HepG2 (cell line): ENCODE results near the gene TENT5A. TPM values are rescaled to one million over a fixed set of nuclear protein-coding genes. Genes with fewer than 3 reads are reported as not detected.

Source experiments
- ARID5B ChIP-seq: IDR thresholded peaks from 2 replicates; pipeline ENCODE4 v1.4.0; 2020; ENCODE audit warnings: mild to moderate bottlenecking, missing genetic modification reagents
- BCL6 ChIP-seq: IDR thresholded peaks from 2 replicates; pipeline ENCODE4 v1.6.1; 2016; ENCODE audit warnings: missing genetic modification reagents, missing compliant biosample characterization
- CTCF ChIP-seq: sonication (generic); formaldehyde crosslinking; IDR thresholded peaks from 2 replicates; pipeline ENCODE4 v1.5.0; 2020; ENCODE audit warnings: mild to moderate bottlenecking, missing genetic modification reagents, moderate library complexity
- ELF1 ChIP-seq: sonication (generic); formaldehyde crosslinking; IDR thresholded peaks from 2 replicates; pipeline ENCODE4 v1.4.0; 2020; ENCODE audit warnings: missing genetic modification reagents
- ELF3 ChIP-seq: IDR thresholded peaks from 2 replicates; pipeline ENCODE4 v1.6.1; 2016; ENCODE audit warnings: missing genetic modification reagents, missing compliant biosample characterization
- GPBP1L1 ChIP-seq: sonication (generic); formaldehyde crosslinking; IDR thresholded peaks from 2 replicates; pipeline ENCODE4 v1.5.0; 2020; ENCODE audit warnings: mild to moderate bottlenecking, missing genetic modification reagents
- HIVEP1 ChIP-seq: sonication (generic); formaldehyde crosslinking; IDR thresholded peaks from 2 replicates; pipeline ENCODE4 v1.4.0; 2020; ENCODE audit warnings: mild to moderate bottlenecking, missing genetic modification reagents
- IRF9 ChIP-seq: sonication (generic); formaldehyde crosslinking; IDR thresholded peaks from 2 replicates; pipeline ENCODE4 v1.8.0; 2022; ENCODE audit warnings: missing genetic modification reagents, mild to moderate bottlenecking, borderline replicate concordance
- MAFK ChIP-seq, 2 experiments: IDR thresholded peaks in 1 of 2; conservative IDR thresholded peaks in 1 of 2; 2 replicates each; pipeline ENCODE4 v1.6.1; 2011; ENCODE audit warnings: improper control_type of control experiment in 2 of 2, low read length in 2 of 2
- MED1 ChIP-seq: sonication (generic); formaldehyde crosslinking; IDR thresholded peaks from 2 replicates; pipeline ENCODE4 v1.4.0; 2020; ENCODE audit warnings: missing genetic modification reagents
- MED13 ChIP-seq: sonication (generic); formaldehyde crosslinking; IDR thresholded peaks from 2 replicates; pipeline ENCODE4 v1.5.0; 2020; ENCODE audit warnings: missing genetic modification reagents
- NFKB2 ChIP-seq: sonication (generic); formaldehyde crosslinking; IDR thresholded peaks from 2 replicates; pipeline ENCODE4 v1.4.0; 2020; ENCODE audit warnings: missing genetic modification reagents, borderline replicate concordance
- NPAS2 ChIP-seq: sonication (generic); formaldehyde crosslinking; IDR thresholded peaks from 2 replicates; pipeline ENCODE4 v1.8.0; 2022; ENCODE audit warnings: mild to moderate bottlenecking, missing genetic modification reagents, borderline replicate concordance
- NR1H2 ChIP-seq: sonication (generic); formaldehyde crosslinking; IDR thresholded peaks from 2 replicates; pipeline ENCODE4 v1.8.1; 2022; ENCODE audit warnings: low read depth, missing genetic modification reagents, borderline replicate concordance
- RNF2 ChIP-seq: fragments of 450-650 bp; conservative IDR thresholded peaks from 2 replicates; pipeline ENCODE4 v1.6.1; 2016; ENCODE audit warnings: low read depth
- RORA ChIP-seq: sonication (generic); formaldehyde crosslinking; IDR thresholded peaks from 2 replicates; pipeline ENCODE4 v1.5.0; 2020; ENCODE audit warnings: mild to moderate bottlenecking, missing genetic modification reagents, moderate library complexity
- SIN3A ChIP-seq: IDR thresholded peaks from 2 replicates; pipeline ENCODE4 v1.6.1; 2011; ENCODE audit warnings: low read depth, mild to moderate bottlenecking, control low read depth, low read length, borderline replicate concordance
- ZGPAT ChIP-seq: IDR thresholded peaks from 2 replicates; pipeline ENCODE4 v1.6.1; 2016; ENCODE audit warnings: mild to moderate bottlenecking
- ZNF160 ChIP-seq: sonication (generic); formaldehyde crosslinking; IDR thresholded peaks from 2 replicates; pipeline ENCODE4 v1.8.0; 2022; ENCODE audit warnings: mild to moderate bottlenecking, inconsistent platforms, missing genetic modification reagents
- ZNF512 ChIP-seq: sonication (generic); formaldehyde crosslinking; IDR thresholded peaks from 2 replicates; pipeline ENCODE4 v1.4.0; 2020; ENCODE audit warnings: mild to moderate bottlenecking, missing genetic modification reagents
- polyA plus RNA-seq, 8 experiments: library from polyadenylated mRNA; depleted of rRNA in 3 of 8; stranded (reverse) in 7 of 8; unstranded in 1 of 8; fragments of >200 nt; fragmentation: Illumina TruSeq in 4 of 8; extraction: Trizol in 4 of 8; gene quantifications; 2 replicates each; pipeline versions ENCODE4 v1.2.1 to v1.2.3, GENCODE V29; 2011 to 2016; ENCODE audit warnings: low read depth in 4 of 8, missing spikeins in 1 of 8, mixed read lengths in 1 of 8; ENCODE audit not compliant: insufficient read depth in 1 of 8
- total RNA-seq, 5 experiments: library from RNA; depleted of rRNA; stranded (reverse); fragments of >200 nt; fragmentation: Illumina TruSeq; extraction: Trizol; gene quantifications; 2 replicates each; pipeline ENCODE4 v1.2.3, GENCODE V29; 2016; ENCODE audit warnings: low read depth in 1 of 5

Gene TENT5A
- total and polyA plus RNA-seq, 2 of the 13 experiments (the other 11 are each of a cell fraction or from before 2014, with no cell fraction given): 8.0 to 13.8 TPM

- TF ChIP-seq ZNF512 (no peak), RORA (CRISPR knock-in tag) (no peak), MAFK (conservative IDR thresholded peaks at IDR 0.05 in 1 of 2, IDR thresholded peaks at IDR 0.05 in 1 of 2; ENCODE audit: low read length in 2 of 2) (no peak), MED1 (CRISPR knock-in tag) (0 out of 2 replicates have a peak, but pooled peaks have one; percentile 21), RNF2 (no peak), NFKB2 (CRISPR knock-in tag) (no peak), HIVEP1 (no peak), SIN3A (no peak), ZNF160 (CRISPR knock-in tag) (no peak), ARID5B (CRISPR knock-in tag) (peak; percentile 78), CTCF (CRISPR knock-in tag) (no peak), NR1H2 (CRISPR knock-in tag) (no peak), BCL6 (CRISPR knock-in tag) (no peak), ELF1 (CRISPR knock-in tag) (no peak), ELF3 (CRISPR knock-in tag) (peak; percentile 70), IRF9 (CRISPR knock-in tag) (no peak), NPAS2 (no peak), MED13 (CRISPR knock-in tag) (no peak), ZGPAT (0 out of 2 replicates have a peak, but pooled peaks have one; percentile 17), GPBP1L1 (CRISPR knock-in tag) (no peak)
Measured at GRCh38 chr6:81774542-81774941, 22.1 kb upstream of the TENT5A start (continued).
